C4-2B (cell line): ENCODE data around the gene CABLES2.

Experiments used
- H3K27ac ChIP-seq: fragments of 450-650 bp; 2 replicates; pipeline ENCODE4 v1.5.1; 2017
- CTCF ChIP-seq: fragments of 450-650 bp; conservative IDR thresholded peaks from 2 replicates; pipeline ENCODE4 v1.5.1; 2017; ENCODE audit warnings: mild to moderate bottlenecking
- ZFX ChIP-seq: fragments of 450-650 bp; IDR thresholded peaks from 2 replicates; pipeline ENCODE4 v1.6.1; 2017

CABLES2 gene

GRCh38 chr20:62363920-62364851, 42.9 kb downstream of the CABLES2 start:
- peak overlapping the region; percentile 98; the same call in 1 of the 2 replicates for H3K27ac ChIP-seq

GRCh38 chr20:62362991-62363919, 43.8 kb downstream of the CABLES2 start:
- TF ChIP-seq CTCF (no peak), ZFX (no peak)
- no peak overlapping the region for H3K27ac ChIP-seq

More at GRCh38 chr20:62363920-62364851, 42.9 kb downstream of the CABLES2 start:
- no peak for TF ChIP-seq ZFX
- TF ChIP-seq CTCF, result no peak

GRCh38 chr20:62362590-62362940, 44.5 kb downstream of the CABLES2 start:
- no peak overlapping the region for H3K27ac ChIP-seq
- TF ChIP-seq ZFX (no peak), CTCF (no peak)

GRCh38 chr20:62361799-62362589, 45.1 kb downstream of the CABLES2 start:
- no peak overlapping the region for H3K27ac ChIP-seq
- TF ChIP-seq CTCF, result no peak
- no peak for TF ChIP-seq ZFX

GRCh38 chr20:62360854-62361798, 46.0 kb downstream of the CABLES2 start:
- H3K27ac ChIP-seq, result no peak overlapping the region
- TF ChIP-seq ZFX (no peak), CTCF (no peak)

GRCh38 chr20:62359491-62360121, 47.5 kb downstream of the CABLES2 start:
- no peak for TF ChIP-seq CTCF
- TF ChIP-seq ZFX, result no peak
- H3K27ac ChIP-seq, result peak overlapping the region; percentile 98
